HL-60 (cell line): ENCODE results near the gene EFHB.

Experiments
- DNase-seq, 2 experiments: peaks; one replicate each; pipeline ENCODE4 v3.0.0-alpha.2; 2010 to 2020; ENCODE audit warnings: low read depth in 1 of 2, low spot score in 1 of 2
- H3K27ac ChIP-seq: fragments of 250-450 bp; sonication (Bioruptor Pico); replicated peaks from 2 replicates; pipeline ENCODE4 v1.5.1; 2020; ENCODE audit warnings: mild to moderate bottlenecking, moderate library complexity
- H3K27me3 ChIP-seq: fragments of 250-450 bp; sonication (Bioruptor Pico); 2 replicates; pipeline ENCODE4 v1.5.1; 2021; ENCODE audit warnings: mild to moderate bottlenecking, moderate library complexity; ENCODE audit not compliant: insufficient read depth, poor library complexity, severe bottlenecking
- H3K4me3 ChIP-seq: replicated peaks from 2 replicates; pipeline ENCODE4 v1.5.1; 2011; ENCODE audit warnings: mild to moderate bottlenecking, control low read depth, low read length; ENCODE audit not compliant: insufficient read depth
- GABPA ChIP-seq: IDR thresholded peaks from 2 replicates; pipeline ENCODE4 v1.6.1; 2012; ENCODE audit warnings: low read depth
- POLR2AphosphoS5 ChIP-seq: IDR thresholded peaks from 2 replicates; pipeline ENCODE4 v1.6.1; 2012; ENCODE audit warnings: low read depth
- SPI1 ChIP-seq: IDR thresholded peaks from 2 replicates; pipeline ENCODE4 v1.6.1; 2012; ENCODE audit warnings: low read depth, mild to moderate bottlenecking, borderline replicate concordance
- TF ChIP-seq, protein P1 (sequence below): IDR thresholded peaks from one replicate; pipeline ENCODE4 v1.5.1; 2011; ENCODE audit warnings: low read length, control low read depth, inconsistent platforms; ENCODE audit not compliant: insufficient read depth
- TF ChIP-seq, protein P2 (sequence below): IDR thresholded peaks from 2 replicates; pipeline ENCODE4 v1.6.1; 2012; ENCODE audit warnings: low read depth; ENCODE audit not compliant: insufficient replicate concordance

EFHB gene

DNA sequence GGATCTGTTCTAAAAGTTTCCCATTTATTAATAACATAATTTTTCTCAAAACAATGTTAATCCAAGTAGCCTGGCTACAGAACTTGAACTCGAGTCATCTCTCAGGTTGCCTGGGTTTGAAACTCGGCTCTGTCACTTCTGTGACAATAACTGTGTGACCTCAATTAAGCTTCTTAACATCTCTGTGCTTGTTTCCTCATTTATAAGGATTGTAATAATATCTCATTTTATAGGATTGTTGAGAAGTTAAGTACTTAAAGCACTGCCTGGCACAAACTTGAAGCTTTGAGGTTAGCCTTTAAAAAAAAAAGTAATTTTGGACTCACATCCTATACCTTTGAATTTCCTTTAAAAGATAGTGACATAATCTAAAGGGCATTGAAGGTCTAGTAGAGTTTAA lies 16.3 kb upstream of the EFHB start:
- no peak for DNase-seq
- H3K4me3 ChIP-seq, result no peak overlapping the region
- H3K27ac ChIP-seq, result no peak overlapping the region
- H3K27me3 ChIP-seq, result no peaks in the 10 kb centered on the region
- TF ChIP-seq SPI1 (no peak), POLR2AphosphoS5 (no peak), GABPA (no peak)
- TF ChIP-seq, protein P1, sequence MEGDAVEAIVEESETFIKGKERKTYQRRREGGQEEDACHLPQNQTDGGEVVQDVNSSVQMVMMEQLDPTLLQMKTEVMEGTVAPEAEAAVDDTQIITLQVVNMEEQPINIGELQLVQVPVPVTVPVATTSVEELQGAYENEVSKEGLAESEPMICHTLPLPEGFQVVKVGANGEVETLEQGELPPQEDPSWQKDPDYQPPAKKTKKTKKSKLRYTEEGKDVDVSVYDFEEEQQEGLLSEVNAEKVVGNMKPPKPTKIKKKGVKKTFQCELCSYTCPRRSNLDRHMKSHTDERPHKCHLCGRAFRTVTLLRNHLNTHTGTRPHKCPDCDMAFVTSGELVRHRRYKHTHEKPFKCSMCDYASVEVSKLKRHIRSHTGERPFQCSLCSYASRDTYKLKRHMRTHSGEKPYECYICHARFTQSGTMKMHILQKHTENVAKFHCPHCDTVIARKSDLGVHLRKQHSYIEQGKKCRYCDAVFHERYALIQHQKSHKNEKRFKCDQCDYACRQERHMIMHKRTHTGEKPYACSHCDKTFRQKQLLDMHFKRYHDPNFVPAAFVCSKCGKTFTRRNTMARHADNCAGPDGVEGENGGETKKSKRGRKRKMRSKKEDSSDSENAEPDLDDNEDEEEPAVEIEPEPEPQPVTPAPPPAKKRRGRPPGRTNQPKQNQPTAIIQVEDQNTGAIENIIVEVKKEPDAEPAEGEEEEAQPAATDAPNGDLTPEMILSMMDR, result no peak
- TF ChIP-seq, protein P2, sequence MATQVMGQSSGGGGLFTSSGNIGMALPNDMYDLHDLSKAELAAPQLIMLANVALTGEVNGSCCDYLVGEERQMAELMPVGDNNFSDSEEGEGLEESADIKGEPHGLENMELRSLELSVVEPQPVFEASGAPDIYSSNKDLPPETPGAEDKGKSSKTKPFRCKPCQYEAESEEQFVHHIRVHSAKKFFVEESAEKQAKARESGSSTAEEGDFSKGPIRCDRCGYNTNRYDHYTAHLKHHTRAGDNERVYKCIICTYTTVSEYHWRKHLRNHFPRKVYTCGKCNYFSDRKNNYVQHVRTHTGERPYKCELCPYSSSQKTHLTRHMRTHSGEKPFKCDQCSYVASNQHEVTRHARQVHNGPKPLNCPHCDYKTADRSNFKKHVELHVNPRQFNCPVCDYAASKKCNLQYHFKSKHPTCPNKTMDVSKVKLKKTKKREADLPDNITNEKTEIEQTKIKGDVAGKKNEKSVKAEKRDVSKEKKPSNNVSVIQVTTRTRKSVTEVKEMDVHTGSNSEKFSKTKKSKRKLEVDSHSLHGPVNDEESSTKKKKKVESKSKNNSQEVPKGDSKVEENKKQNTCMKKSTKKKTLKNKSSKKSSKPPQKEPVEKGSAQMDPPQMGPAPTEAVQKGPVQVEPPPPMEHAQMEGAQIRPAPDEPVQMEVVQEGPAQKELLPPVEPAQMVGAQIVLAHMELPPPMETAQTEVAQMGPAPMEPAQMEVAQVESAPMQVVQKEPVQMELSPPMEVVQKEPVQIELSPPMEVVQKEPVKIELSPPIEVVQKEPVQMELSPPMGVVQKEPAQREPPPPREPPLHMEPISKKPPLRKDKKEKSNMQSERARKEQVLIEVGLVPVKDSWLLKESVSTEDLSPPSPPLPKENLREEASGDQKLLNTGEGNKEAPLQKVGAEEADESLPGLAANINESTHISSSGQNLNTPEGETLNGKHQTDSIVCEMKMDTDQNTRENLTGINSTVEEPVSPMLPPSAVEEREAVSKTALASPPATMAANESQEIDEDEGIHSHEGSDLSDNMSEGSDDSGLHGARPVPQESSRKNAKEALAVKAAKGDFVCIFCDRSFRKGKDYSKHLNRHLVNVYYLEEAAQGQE, result no peak

GRCh38 chr3:19948226-19948591 lies 14.2 kb upstream of the EFHB start:
- no peak for DNase-seq
- no peaks in the 10 kb centered on the region for H3K27me3 ChIP-seq
- peak overlapping the region; percentile 83 for H3K27ac ChIP-seq
- TF ChIP-seq GABPA (no peak), POLR2AphosphoS5 (no peak), SPI1 (no peak)
- TF ChIP-seq, protein P1, result no peak
- TF ChIP-seq, protein P2, result no peak
- H3K4me3 ChIP-seq, result peak overlapping the region; percentile 97

DNA sequence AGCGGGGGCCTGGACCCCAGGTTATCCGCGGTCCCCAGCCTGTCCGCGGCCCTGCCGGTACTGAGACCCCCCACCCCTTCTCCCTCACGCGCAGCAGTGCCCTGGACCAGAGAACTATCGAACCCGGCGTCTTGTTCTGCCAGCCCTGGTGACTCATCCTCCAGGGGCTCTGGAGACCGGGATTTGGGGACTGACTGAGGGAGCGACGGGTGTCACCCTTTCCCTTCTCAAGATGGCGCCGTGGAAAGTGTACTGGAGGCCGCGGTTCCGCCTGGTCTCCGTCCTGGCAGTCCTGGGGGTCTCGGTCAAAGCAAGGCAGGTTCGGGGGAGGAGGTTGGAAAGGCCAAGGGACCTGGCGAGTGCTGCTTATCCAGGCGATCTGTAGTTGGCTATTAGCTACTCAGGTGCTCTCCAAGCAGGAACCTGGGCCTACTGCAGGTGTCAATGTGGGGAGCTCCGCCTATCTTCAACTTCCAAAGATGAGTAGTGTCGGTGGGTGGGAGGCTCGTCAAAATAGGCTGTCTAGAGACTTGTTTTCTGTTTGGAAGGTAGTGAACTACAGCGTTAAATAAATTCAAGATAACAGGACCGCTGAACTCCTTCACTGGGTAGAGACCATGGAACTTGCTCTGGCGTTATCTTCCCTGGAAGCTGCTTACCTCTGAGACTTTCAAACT lies 13.7 kb upstream of the EFHB start:
- Histone ChIP-seq H3K27ac (peak overlapping the region; percentile 83), H3K4me3 (peak overlapping the region; percentile 97), H3K27me3 (no peaks in the 10 kb centered on the region)
- TF ChIP-seq, protein P1, result no peak
- TF ChIP-seq POLR2AphosphoS5, result no peak
- no peak for TF ChIP-seq GABPA
- TF ChIP-seq, protein P2, result no peak
- no peak for TF ChIP-seq SPI1
- DNase-seq, result peak; percentile 32 to 39
